H1 (cell line): ENCODE data around the gene CDHR5.

ENCODE experiments used
- EZH2 ChIP-seq: fragments of 200-600 bp; sonication (generic); IDR thresholded peaks from 2 replicates; pipeline ENCODE4 v1.7.1; 2012; ENCODE audit warnings: low read depth, mild to moderate bottlenecking, moderate library complexity, low read length, inconsistent platforms; ENCODE audit not compliant: severe bottlenecking
- GABPA ChIP-seq: IDR thresholded peaks from 2 replicates; pipeline ENCODE4 v1.6.1; 2011; ENCODE audit warnings: mild to moderate bottlenecking, low read length, moderate library complexity, borderline replicate concordance; ENCODE audit not compliant: insufficient read depth
- JUN ChIP-seq: IDR thresholded peaks from 2 replicates; pipeline ENCODE4 v1.6.1; 2011; ENCODE audit warnings: low read depth, mild to moderate bottlenecking, improper control_type of control experiment, low read length
- MAFK ChIP-seq: IDR thresholded peaks from 2 replicates; pipeline ENCODE4 v1.6.1; 2012; ENCODE audit warnings: low read depth, mild to moderate bottlenecking, improper control_type of control experiment, low read length
- POLR2AphosphoS5 ChIP-seq: IDR thresholded peaks from 2 replicates; pipeline ENCODE4 v1.6.1; 2011; ENCODE audit warnings: low read depth, low read length
- TF ChIP-seq, protein P1 (sequence below), 3 experiments: IDR thresholded peaks; 1 replicate in 2 of 3; 2 replicates in 1 of 3; pipeline versions ENCODE4 v1.5.1 to v1.6.1; 2011; ENCODE audit warnings: low read length in 3 of 3, mild to moderate bottlenecking in 3 of 3, inconsistent platforms in 2 of 3, low read depth in 1 of 3, moderate library complexity in 1 of 3; ENCODE audit not compliant: insufficient read depth in 1 of 3; ENCODE audit errors: control extremely low read depth in 1 of 3
- TF ChIP-seq, protein P2 (sequence below): IDR thresholded peaks from 2 replicates; pipeline ENCODE4 v1.6.1; 2012; ENCODE audit warnings: inconsistent platforms

DNA sequence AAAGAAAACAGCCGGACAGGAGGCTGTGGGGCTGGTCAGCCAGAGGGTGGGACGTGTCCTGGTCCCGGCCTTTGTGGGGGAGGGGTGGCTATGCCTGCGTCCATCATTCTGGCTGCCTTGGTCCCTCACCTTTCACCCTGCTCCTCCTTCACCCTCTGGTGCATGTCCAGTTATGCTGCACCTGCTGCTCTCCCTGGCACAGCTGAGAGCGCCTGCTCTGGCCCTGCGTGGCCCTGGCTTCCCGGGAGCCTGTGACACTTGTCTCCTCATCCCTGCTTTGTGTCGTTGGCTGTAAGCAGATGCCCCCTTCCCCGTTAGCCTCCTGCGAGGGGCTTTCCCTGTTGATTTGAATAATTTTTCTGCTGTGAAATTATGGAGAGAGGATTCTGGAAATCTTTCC lies 31.8 kb downstream of the CDHR5 start:
- TF ChIP-seq, protein P1, sequence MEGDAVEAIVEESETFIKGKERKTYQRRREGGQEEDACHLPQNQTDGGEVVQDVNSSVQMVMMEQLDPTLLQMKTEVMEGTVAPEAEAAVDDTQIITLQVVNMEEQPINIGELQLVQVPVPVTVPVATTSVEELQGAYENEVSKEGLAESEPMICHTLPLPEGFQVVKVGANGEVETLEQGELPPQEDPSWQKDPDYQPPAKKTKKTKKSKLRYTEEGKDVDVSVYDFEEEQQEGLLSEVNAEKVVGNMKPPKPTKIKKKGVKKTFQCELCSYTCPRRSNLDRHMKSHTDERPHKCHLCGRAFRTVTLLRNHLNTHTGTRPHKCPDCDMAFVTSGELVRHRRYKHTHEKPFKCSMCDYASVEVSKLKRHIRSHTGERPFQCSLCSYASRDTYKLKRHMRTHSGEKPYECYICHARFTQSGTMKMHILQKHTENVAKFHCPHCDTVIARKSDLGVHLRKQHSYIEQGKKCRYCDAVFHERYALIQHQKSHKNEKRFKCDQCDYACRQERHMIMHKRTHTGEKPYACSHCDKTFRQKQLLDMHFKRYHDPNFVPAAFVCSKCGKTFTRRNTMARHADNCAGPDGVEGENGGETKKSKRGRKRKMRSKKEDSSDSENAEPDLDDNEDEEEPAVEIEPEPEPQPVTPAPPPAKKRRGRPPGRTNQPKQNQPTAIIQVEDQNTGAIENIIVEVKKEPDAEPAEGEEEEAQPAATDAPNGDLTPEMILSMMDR (IDR thresholded peaks at IDR 0.05; ENCODE audit: control extremely low read depth in 1 of 3, insufficient read depth in 1 of 3, low read depth in 1 of 3, low read length in 3 of 3), result no peak
- TF ChIP-seq POLR2AphosphoS5, result no peak
- TF ChIP-seq, protein P2, sequence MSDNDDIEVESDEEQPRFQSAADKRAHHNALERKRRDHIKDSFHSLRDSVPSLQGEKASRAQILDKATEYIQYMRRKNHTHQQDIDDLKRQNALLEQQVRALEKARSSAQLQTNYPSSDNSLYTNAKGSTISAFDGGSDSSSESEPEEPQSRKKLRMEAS, result no peak
- no peak for TF ChIP-seq MAFK
- TF ChIP-seq EZH2, result no peak
- no peak for TF ChIP-seq GABPA
- no peak for TF ChIP-seq JUN
